Measurements from ENCODE around the gene IRF1. TPM values are rescaled to one million over a fixed set of nuclear protein-coding genes. Genes with fewer than 3 reads are reported as not detected.

The IRF1 gene
- total and polyA plus RNA-seq, 10 donors = 57.9 to 307 (median 160) TPM

- H3K9me3 ChIP-seq = no peaks in the 10 kb centered on the region
- no peak for DNase-seq
- H3K36me3 ChIP-seq = peaks cover 0 to 19% (median 0%) of the 10 kb centered on the region in 6 donors
- peak overlapping the region in 4 of 8 donors; percentile 2 to 58 (median 16) for H3K4me3 ChIP-seq
- H3K4me1 ChIP-seq = peaks cover 83 to 100% (median 100%) of the 10 kb centered on the region in 6 donors
- no peak for TF ChIP-seq POLR2A (IDR thresholded peaks at IDR 0.05)
- peak in 1 of 3 donors; percentile 12 for TF ChIP-seq POLR2AphosphoS5 (IDR thresholded peaks at IDR 0.05)
- peak overlapping the region; percentile 85 to 99 (median 92) for H3K27ac ChIP-seq
- WGBS, 5 donors = 22 to 35% (median 33%) methylated on average over 5 of the region's 5 CpGs
- intact Hi-C loops (cut with DNase I; ENCODE audit: low total_unique reads) = no loop called here
- no peaks in the 10 kb centered on the region for H3K27me3 ChIP-seq (replicated peaks in 1 of 7)
Observed at GRCh38 chr5:132463811-132464155, 26.8 kb downstream of the IRF1 start.

DNA sequence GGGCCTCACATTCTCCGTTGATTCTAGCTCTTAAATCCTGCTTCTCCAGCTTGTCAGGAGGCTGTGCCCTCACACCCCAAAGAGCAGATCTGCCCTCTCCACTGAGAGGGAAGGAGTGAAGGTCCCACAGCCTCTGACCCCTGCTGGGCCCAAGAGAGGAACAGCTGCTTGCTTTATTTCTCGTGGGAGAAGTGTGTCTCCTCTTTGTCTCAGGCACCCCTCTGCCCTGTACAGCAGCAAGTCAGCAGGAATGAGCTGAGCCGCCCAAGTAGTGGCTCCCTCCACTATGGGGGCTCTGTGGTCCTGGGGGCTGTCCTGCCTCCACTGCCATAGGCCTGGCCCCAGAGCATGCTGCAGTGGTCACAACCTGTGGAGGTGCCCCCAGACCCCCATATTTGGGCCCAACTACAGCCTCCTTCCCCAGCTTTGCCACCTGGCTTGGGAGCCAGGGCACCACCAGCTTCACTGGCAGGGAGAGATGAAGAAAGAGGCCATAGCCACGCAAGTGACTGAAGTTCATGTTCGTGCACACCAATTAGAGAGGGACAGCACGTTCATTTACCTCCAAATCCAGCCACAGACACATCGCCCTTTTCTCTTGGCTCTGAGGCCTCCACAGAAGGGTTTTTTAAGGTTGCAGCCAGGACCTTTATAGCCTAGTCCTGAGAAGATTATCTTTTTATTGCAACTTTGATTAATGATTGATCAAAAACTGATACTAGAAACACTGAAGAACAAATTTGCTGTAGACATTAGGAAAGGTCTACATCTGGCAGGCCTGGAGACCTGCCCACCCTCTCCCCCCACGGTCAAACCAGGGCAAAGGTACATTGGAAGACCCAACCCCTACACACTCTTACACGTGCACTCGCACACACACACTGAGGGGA, 27.5 kb downstream of the IRF1 start:
- DNase-seq = peak; percentile 64
- Histone ChIP-seq H3K9me3 (no peaks in the 10 kb centered on the region), H3K4me3 (no peak overlapping the region), H3K36me3 (peaks cover 0 to 19% (median 0%) of the 10 kb centered on the region in 6 donors), H3K27ac (peak overlapping the region in 7 of 8 donors; percentile 86 to 99 (median 92)), H3K4me1 (peaks cover 86 to 100% (median 100%) of the 10 kb centered on the region in 6 donors), H3K27me3 (replicated peaks in 1 of 7) (no peaks in the 10 kb centered on the region)
- 82 to 94% (median 83%) methylated on average over 8 to 10 of the region's 10 CpGs for WGBS, 5 donors
- intact Hi-C loops (cut with DNase I; ENCODE audit: low total_unique reads) = no loop called here
- TF ChIP-seq CTCF (IDR thresholded peaks at IDR 0.05 in 8 of 11, conservative IDR thresholded peaks at IDR 0.05 in 3 of 11) = no peak
- no peak for TF ChIP-seq POLR2A (IDR thresholded peaks at IDR 0.05)
- no peak for TF ChIP-seq POLR2AphosphoS5 (IDR thresholded peaks at IDR 0.05)

DNA sequence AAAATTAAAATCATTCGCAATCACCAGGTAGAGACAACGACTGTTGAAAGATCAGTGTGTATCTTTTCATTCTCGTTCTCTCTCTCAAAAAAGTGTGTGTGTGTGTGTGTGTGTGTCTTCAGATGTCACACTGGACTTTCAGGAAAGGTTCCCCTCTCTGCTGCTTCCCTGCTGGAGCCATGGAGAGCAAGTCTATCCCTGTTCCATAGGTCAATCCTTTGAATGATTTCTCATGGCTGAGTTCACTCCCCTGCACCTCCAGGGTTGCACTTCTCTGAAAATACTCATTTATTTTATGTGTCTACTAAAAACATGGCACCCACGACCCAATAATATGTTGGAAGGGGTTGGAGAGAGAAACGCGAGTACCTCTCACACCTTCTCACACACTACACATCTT, 28.2 kb downstream of the IRF1 start:
- no peak for DNase-seq

DNA sequence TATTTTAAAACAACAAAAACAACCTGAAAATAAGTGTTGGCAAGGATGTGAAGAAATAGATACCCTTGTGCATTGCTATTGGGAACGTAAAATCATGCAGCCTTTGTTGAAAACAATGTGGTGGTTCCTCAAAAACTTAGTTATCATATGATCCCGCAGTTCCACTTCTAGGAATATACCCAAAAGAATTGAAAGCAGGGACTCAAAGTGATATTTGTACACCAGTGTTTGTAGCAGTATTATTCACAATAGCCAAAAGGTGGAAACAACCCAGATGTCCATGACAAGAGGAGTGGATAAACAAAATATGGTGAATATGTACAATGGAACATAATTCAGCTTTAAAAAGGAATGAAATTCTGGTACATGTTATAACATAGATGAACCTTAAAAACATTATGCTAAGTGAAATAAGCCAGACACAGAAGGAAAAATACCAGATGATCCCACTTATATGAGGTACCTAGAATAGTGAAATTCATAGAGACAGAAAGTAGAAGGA, 29.0 kb downstream of the IRF1 start:
- Histone ChIP-seq H3K9me3 (no peaks in the 10 kb centered on the region), H3K4me3 (no peak overlapping the region), H3K4me1 (peaks cover 86 to 100% (median 100%) of the 10 kb centered on the region in 6 donors), H3K27me3 (replicated peaks in 1 of 7) (no peaks in the 10 kb centered on the region), H3K36me3 (peaks cover 0 to 25% (median 0%) of the 10 kb centered on the region in 6 donors), H3K27ac (peak overlapping the region in 5 of 8 donors; percentile 92 to 99 (median 97))
- WGBS, 5 donors = 66 to 78% (median 71%) methylated on average over 2 of the region's 2 CpGs
- TF ChIP-seq CTCF (IDR thresholded peaks at IDR 0.05 in 8 of 11, conservative IDR thresholded peaks at IDR 0.05 in 3 of 11) (no peak), POLR2A (IDR thresholded peaks at IDR 0.05) (no peak), POLR2AphosphoS5 (IDR thresholded peaks at IDR 0.05) (no peak)
- intact Hi-C loops (cut with DNase I; ENCODE audit: low total_unique reads) = no loop called here
- DNase-seq = no peak

More for the DNA sequence above, 28.2 kb downstream of the IRF1 start:
- Histone ChIP-seq H3K4me1 (peaks cover 86 to 100% (median 100%) of the 10 kb centered on the region in 6 donors), H3K27ac (peak overlapping the region in 7 of 8 donors; percentile 86 to 99 (median 92)), H3K4me3 (no peak overlapping the region), H3K9me3 (no peaks in the 10 kb centered on the region), H3K27me3 (replicated peaks in 1 of 7) (no peaks in the 10 kb centered on the region), H3K36me3 (peaks cover 0 to 19% (median 0%) of the 10 kb centered on the region in 6 donors)
- TF ChIP-seq CTCF (IDR thresholded peaks at IDR 0.05 in 8 of 11, conservative IDR thresholded peaks at IDR 0.05 in 3 of 11) = no peak
- TF ChIP-seq POLR2AphosphoS5 (IDR thresholded peaks at IDR 0.05) = no peak
- TF ChIP-seq POLR2A (IDR thresholded peaks at IDR 0.05) = no peak
- intact Hi-C loops (cut with DNase I; ENCODE audit: low total_unique reads) = no loop called here
- WGBS, 5 donors = 91 to 97% (median 95%) methylated on average over 6 of the region's 6 CpGs
